Peyer's patch (tissue), 4 donors: ENCODE measurements around the gene LRBA. TPM values are rescaled to one million over a fixed set of nuclear protein-coding genes. Genes with fewer than 3 reads are reported as not detected.

Experiments
- DNase-seq, 3 donors: peaks; one replicate each; pipeline ENCODE4 v3.0.0-alpha.2; 2017 to 2019
- H3K27ac ChIP-seq, 4 donors: fragments of 200-600 bp; sonication (generic); one replicate each; pipeline ENCODE4 v1.5.1; 2016 to 2019
- H3K27me3 ChIP-seq, 2 donors: fragments of 200-600 bp; sonication (generic); one replicate each; pipeline ENCODE4 v1.5.1; 2019
- H3K36me3 ChIP-seq, 3 donors: fragments of 200-600 bp; sonication (generic); one replicate each; pipeline ENCODE4 v1.5.1; 2016 to 2019
- H3K4me1 ChIP-seq, 4 donors: fragments of 200-600 bp; sonication (generic); one replicate each; pipeline ENCODE4 v1.5.1; 2016 to 2019
- H3K4me3 ChIP-seq, 4 donors: fragments of 200-600 bp; sonication (generic); 1 replicate in 3 of 4; 2 replicates in 1 of 4; pipeline ENCODE4 v1.5.1; 2016 to 2019; ENCODE audit warnings: mild to moderate bottlenecking in 1 of 4
- H3K9me3 ChIP-seq, 4 donors: fragments of 200-600 bp; sonication (generic); one replicate each; pipeline ENCODE4 v1.5.1; 2016 to 2019; ENCODE audit warnings: mild to moderate bottlenecking in 1 of 4
- CTCF ChIP-seq, 6 experiments: fragments of 450-650 bp in 4 of 6; fragments of 200-600 bp in 2 of 6; sonication (generic) in 1 of 6; IDR thresholded peaks; one replicate each; pipeline ENCODE4 v1.5.1; 2017 to 2019; ENCODE audit warnings: antibody characterized with exemption in 6 of 6, mild to moderate bottlenecking in 3 of 6, moderate library complexity in 1 of 6
- POLR2A ChIP-seq, 2 donors: fragments of 450-650 bp; IDR thresholded peaks; one replicate each; pipeline ENCODE4 v1.5.1; 2017; ENCODE audit warnings: antibody characterized with exemption in 2 of 2, mild to moderate bottlenecking in 2 of 2, moderate library complexity in 2 of 2
- total RNA-seq, 4 donors: library from RNA; depleted of rRNA; stranded (reverse); fragments of >200 nt; gene quantifications; one replicate each; pipeline ENCODE4 v1.1.0, GENCODE V29; 2016

Gene LRBA
- total RNA-seq, 4 donors from 2014 or later = 71.5 to 120 (median 91.7) TPM

GRCh38 chr4:150773729-150774449 lies 241.2 kb downstream of the LRBA start:
- no peak for TF ChIP-seq CTCF (IDR thresholded peaks at IDR 0.05)
- no peak for TF ChIP-seq POLR2A (IDR thresholded peaks at IDR 0.05)
- Histone ChIP-seq H3K36me3 (no peaks in the 10 kb centered on the region), H3K4me1 (no peaks in the 10 kb centered on the region), H3K4me3 (no peak overlapping the region), H3K27ac (no peak overlapping the region), H3K27me3 (no peaks in the 10 kb centered on the region), H3K9me3 (no peaks in the 10 kb centered on the region)
- DNase-seq = no peak

- TF ChIP-seq CTCF (IDR thresholded peaks at IDR 0.05) (no peak), POLR2A (IDR thresholded peaks at IDR 0.05) (no peak)
Observed at GRCh38 chr4:150773032-150773431, 242.1 kb downstream of the LRBA start.

GRCh38 chr4:150771382-150771781 lies 243.7 kb downstream of the LRBA start:
- no peak for TF ChIP-seq CTCF (IDR thresholded peaks at IDR 0.05)
- no peak for TF ChIP-seq POLR2A (IDR thresholded peaks at IDR 0.05)
- Histone ChIP-seq H3K27ac (no peak overlapping the region), H3K9me3 (no peaks in the 10 kb centered on the region), H3K36me3 (no peaks in the 10 kb centered on the region), H3K27me3 (no peaks in the 10 kb centered on the region), H3K4me3 (no peak overlapping the region), H3K4me1 (no peaks in the 10 kb centered on the region)
- DNase-seq = no peak

More at GRCh38 chr4:150773032-150773431, 242.1 kb downstream of the LRBA start:
- H3K27ac ChIP-seq = no peak overlapping the region
- no peaks in the 10 kb centered on the region for H3K9me3 ChIP-seq
- H3K4me3 ChIP-seq = no peak overlapping the region
- no peak for DNase-seq
- H3K4me1 ChIP-seq = no peaks in the 10 kb centered on the region
- no peaks in the 10 kb centered on the region for H3K36me3 ChIP-seq
- no peaks in the 10 kb centered on the region for H3K27me3 ChIP-seq

- Histone ChIP-seq H3K27me3 (no peaks in the 10 kb centered on the region), H3K27ac (peak overlapping the region in 1 of 4 donors; percentile 53), H3K4me1 (no peaks in the 10 kb centered on the region), H3K4me3 (no peak overlapping the region), H3K36me3 (no peaks in the 10 kb centered on the region), H3K9me3 (no peaks in the 10 kb centered on the region)
- no peak for DNase-seq
- no peak for TF ChIP-seq POLR2A (IDR thresholded peaks at IDR 0.05)
- TF ChIP-seq CTCF (IDR thresholded peaks at IDR 0.05) = no peak
Observed at GRCh38 chr4:150769845-150770244, 245.2 kb downstream of the LRBA start.

GRCh38 chr4:150769248-150769647 lies 245.8 kb downstream of the LRBA start:
- peak overlapping the region in 1 of 4 donors; percentile 53 for H3K27ac ChIP-seq
- H3K36me3 ChIP-seq = no peaks in the 10 kb centered on the region
- H3K4me1 ChIP-seq = no peaks in the 10 kb centered on the region
- no peaks in the 10 kb centered on the region for H3K9me3 ChIP-seq
- DNase-seq = peak in 1 of 3 donors; percentile 67
- H3K4me3 ChIP-seq = no peak overlapping the region
- H3K27me3 ChIP-seq = no peaks in the 10 kb centered on the region
- TF ChIP-seq CTCF (IDR thresholded peaks at IDR 0.05) = no peak
- TF ChIP-seq POLR2A (IDR thresholded peaks at IDR 0.05) = no peak
